Skin epidermis (tissue), 12 donors: ENCODE results near the gene ARHGDIG.
"Not testable (repeated sequence)": the region's sequence is repeated elsewhere in the genome, so short reads cannot be mapped to it uniquely, and the experiment has no call there.

Source experiments
- H3K27ac ChIP-seq, 21 experiments: fragments of 200-600 bp; sonication (generic) in 11 of 21; one replicate each; pipeline ENCODE4 v1.5.0; 2020; ENCODE audit warnings: mild to moderate bottlenecking in 3 of 21, inconsistent platforms in 2 of 21, moderate library complexity in 2 of 21
- H3K4me3 ChIP-seq, 7 experiments: fragments of 200-600 bp; sonication (generic) in 2 of 7; one replicate each; pipeline ENCODE4 v1.5.0; 2020; ENCODE audit warnings: inconsistent platforms in 2 of 7, mild to moderate bottlenecking in 2 of 7, moderate library complexity in 1 of 7

The ARHGDIG gene

DNA sequence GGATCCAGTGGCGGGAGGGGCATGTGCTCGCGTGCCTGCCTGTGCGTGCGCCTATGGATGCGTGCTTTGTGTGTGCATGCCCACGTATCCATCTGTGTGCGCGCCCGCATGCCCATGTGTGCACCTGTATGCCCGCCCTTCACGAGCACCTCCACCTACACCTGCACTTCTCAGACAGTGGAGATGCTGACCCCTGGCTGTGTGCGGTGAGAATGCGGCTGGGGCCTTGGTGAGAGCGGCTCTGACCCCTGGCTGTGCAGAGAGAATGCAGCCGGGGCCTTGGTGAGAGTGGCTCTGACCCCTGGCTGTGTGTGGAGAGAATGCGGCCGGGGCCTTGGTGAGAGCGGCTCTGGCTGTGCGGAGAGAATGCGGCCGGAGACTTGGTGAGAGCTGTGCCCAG, 38.2 kb downstream of the ARHGDIG start:
- no peak overlapping the region for H3K27ac ChIP-seq

GRCh38 chr16:320206-320605, 39.8 kb downstream of the ARHGDIG start:
- H3K27ac ChIP-seq = no peak overlapping the region
- H3K4me3 ChIP-seq = no peak overlapping the region

More for the DNA sequence above, 38.2 kb downstream of the ARHGDIG start:
- no peak overlapping the region for H3K4me3 ChIP-seq

DNA sequence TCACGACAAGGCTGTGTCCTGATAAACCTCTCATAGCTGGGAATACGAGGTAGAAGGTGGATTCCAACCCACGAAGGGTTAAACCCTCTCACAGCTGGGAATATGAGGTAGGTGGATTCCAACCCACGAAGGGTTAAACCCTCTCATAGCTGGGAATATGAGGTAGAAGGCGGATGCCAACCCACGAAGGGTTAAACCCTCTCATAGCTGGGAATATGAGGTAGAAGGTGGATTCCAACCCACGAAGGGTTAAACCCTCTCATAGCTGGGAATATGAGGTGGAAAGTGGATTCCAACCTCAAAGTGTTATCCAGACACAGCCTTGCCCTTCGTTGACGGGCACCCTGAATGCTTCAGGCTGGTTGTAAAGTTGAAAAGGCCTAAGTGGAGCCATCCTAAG, 41.1 kb downstream of the ARHGDIG start:
- no peak overlapping the region for H3K27ac ChIP-seq
- H3K4me3 ChIP-seq = no peak overlapping the region

GRCh38 chr16:322476-323143, 42.2 kb downstream of the ARHGDIG start:
- no peak overlapping the region for H3K4me3 ChIP-seq
- no peak overlapping the region for H3K27ac ChIP-seq

- Histone ChIP-seq H3K27ac (peak overlapping the region in 3 of 21 experiments; percentile 10 to 47 (median 24)), H3K4me3 (no peak overlapping the region)
These were observed 43.7 kb downstream of the ARHGDIG start for GRCh38 chr16:324201-324450.

DNA sequence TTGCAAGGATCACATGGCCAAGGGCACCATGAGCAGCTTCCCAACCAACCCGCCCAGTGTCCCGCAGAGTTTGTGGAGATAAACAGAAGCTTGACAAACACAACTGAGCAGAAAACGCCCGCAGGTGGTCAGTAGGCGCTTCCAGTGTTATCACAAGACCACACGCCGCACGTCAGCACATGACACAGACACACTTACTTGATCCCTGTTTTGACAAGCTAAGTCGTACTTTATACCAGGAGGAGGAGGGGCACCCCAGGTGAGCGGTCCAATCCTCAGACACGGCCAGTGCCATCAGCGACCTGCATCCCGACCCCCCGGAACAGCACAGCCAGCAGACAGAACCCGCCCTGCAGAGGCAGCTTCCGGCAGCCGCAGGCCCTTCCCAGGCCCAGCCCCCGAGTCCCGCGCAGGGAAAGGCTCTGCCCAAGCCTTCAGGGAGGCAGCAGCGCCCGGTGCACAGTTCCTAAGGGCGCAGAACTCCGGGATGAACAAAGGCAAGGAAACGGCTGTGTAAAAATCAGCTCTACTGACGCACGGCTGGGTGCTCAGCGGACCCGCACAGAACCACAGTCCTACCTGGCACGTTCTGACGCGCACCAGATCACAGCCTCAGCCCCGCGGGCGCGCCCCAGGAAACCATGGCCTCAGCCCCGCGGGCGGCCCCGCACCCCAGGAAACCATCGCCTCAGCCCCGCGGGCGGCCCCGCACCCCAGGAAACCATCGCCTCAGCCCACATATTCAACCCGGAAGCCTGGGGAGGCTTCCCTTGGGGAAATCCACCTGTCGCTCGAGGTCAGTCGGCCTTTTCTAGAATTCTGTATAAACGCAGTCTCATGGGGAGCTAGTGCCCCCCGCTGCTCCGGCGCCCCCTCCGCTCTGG, 44.3 kb downstream of the ARHGDIG start:
- Histone ChIP-seq H3K27ac (peak overlapping the region in 11 of 21 experiments; percentile 10 to 47 (median 23)), H3K4me3 (peak overlapping the region in 3 of 7 experiments; percentile 5 to 14 (median 14))

- peak overlapping the region in 1 of 7 experiments; percentile 14 for H3K4me3 ChIP-seq
- H3K27ac ChIP-seq = peak overlapping the region in 8 of 21 experiments; percentile 14 to 32 (median 24)
These were observed 45.2 kb downstream of the ARHGDIG start for GRCh38 chr16:325375-326145.

DNA sequence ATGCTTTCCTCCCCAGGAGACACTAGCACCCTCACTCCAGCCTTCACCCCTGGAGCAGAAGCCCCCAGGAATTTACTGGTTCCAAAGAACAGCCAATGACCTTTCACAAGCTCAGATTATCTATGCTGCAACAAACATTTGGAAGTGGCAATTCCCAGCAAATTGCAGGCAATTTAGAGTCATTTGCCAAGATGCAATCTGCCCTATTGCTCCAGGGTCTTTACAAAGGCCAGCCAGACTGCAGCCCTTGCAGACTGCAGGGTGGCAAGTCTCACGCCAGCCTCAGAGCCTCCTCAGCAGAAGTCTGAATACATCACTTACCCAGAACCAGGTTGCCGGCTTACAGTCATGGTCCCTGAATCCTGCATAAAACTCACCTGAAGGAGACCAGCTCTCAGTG, 50.4 kb downstream of the ARHGDIG start:
- Histone ChIP-seq H3K27ac (no peak overlapping the region), H3K4me3 (no peak overlapping the region)

DNA sequence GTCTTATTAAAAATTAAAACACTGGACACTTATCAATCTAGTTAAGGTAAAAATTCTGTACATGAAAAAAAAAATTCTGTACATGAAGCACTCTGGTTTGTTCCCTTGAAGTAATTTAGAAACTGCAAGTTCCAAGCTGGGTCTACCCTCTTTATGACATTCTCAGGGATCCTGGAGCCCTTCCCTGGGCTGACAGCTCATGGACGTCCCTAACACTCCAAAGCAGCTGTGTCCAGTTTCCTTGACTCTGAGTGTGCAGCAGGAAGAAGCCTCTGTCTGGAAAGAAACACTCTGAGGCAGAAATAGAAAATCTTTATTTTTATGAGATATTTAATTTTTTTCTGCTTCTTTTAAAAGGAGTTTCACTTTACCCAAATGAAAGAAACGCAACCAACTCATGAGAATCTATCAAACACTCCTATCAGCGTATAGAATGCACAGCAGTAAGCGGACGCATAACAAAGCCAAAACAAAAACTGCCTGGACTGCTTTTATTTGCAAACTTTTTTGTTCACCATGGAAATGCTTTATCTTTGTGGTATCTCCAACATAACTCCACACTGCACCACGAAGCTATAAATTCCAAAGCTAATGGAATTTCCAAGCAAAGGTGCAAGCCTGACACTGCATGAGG, 50.9 kb downstream of the ARHGDIG start:
- not testable (repeated sequence) for H3K4me3 ChIP-seq, H3K27ac ChIP-seq
